PC-9 (cell line): ENCODE measurements around the gene ZNF567.

Experiments used
- EZH2 ChIP-seq: fragments of 200-600 bp; sonication (generic); IDR thresholded peaks from 2 replicates; pipeline ENCODE4 v1.8.0; 2017; ENCODE audit warnings: antibody characterized with exemption, low read depth
- TF ChIP-seq, protein P1 (sequence below): fragments of 200-600 bp; sonication (generic); conservative IDR thresholded peaks from 2 replicates; pipeline ENCODE4 v1.6.1; 2017; ENCODE audit warnings: mixed run types, antibody characterized with exemption, mild to moderate bottlenecking, moderate library complexity

DNA sequence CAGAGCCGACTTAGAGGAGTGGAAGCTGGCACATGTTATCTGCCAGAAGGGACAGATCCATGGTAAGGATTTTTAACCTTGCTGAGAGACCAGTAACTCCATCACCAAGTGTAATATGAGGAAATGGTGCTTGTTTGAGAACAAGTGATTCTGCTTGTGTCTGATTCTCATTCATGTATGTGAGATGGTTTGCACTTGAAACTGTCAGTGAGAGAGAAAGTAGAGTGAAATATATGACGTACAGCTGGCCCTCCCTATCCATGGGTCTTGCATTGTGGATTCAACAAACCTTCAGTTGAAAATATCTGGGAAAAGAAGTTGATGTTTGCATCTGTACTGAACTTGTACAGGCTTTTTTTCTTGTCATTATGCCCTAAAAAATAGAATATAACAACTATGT is 18.8 kb upstream of the ZNF567 start:
- TF ChIP-seq, protein P1, sequence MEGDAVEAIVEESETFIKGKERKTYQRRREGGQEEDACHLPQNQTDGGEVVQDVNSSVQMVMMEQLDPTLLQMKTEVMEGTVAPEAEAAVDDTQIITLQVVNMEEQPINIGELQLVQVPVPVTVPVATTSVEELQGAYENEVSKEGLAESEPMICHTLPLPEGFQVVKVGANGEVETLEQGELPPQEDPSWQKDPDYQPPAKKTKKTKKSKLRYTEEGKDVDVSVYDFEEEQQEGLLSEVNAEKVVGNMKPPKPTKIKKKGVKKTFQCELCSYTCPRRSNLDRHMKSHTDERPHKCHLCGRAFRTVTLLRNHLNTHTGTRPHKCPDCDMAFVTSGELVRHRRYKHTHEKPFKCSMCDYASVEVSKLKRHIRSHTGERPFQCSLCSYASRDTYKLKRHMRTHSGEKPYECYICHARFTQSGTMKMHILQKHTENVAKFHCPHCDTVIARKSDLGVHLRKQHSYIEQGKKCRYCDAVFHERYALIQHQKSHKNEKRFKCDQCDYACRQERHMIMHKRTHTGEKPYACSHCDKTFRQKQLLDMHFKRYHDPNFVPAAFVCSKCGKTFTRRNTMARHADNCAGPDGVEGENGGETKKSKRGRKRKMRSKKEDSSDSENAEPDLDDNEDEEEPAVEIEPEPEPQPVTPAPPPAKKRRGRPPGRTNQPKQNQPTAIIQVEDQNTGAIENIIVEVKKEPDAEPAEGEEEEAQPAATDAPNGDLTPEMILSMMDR: no peak
- TF ChIP-seq EZH2: no peak
